ENCODE results near the gene SPOUT1. TPM values are rescaled to one million over a fixed set of nuclear protein-coding genes. Genes with fewer than 3 reads are reported as not detected.

Gene SPOUT1
- total RNA-seq, 1 donor from 2014 or later = 19.5 TPM

GRCh38 chr9:128808543-128808942, 21.1 kb downstream of the SPOUT1 start:
- Histone ChIP-seq H4K20me1 (ENCODE audit: insufficient read depth, low read length) (no peaks in the 10 kb centered on the region), H3K9me3 (ENCODE audit: insufficient read depth, low read depth, low read length) (no peaks in the 10 kb centered on the region), H2AFZ (ENCODE audit: low read depth, low read length) (no peak overlapping the region), H3K27me3 (ENCODE audit: insufficient read depth, low read length) (no peaks in the 10 kb centered on the region), H3K27ac (ENCODE audit: low read depth, low read length) (no peak overlapping the region), H3K79me2 (ENCODE audit: insufficient read depth, low read length) (no peaks in the 10 kb centered on the region), H3K4me1 (ENCODE audit: insufficient read depth, low read length) (no peaks in the 10 kb centered on the region), H3K4me2 (ENCODE audit: low read length) (no peak overlapping the region), H3K4me3 (ENCODE audit: insufficient read depth, low read depth, low read length) (no peak overlapping the region), H3K9ac (ENCODE audit: low read length) (no peak overlapping the region), H3K36me3 (ENCODE audit: insufficient read depth, low read length) (peaks cover 6% of the 10 kb centered on the region)
- TF ChIP-seq, protein P1, sequence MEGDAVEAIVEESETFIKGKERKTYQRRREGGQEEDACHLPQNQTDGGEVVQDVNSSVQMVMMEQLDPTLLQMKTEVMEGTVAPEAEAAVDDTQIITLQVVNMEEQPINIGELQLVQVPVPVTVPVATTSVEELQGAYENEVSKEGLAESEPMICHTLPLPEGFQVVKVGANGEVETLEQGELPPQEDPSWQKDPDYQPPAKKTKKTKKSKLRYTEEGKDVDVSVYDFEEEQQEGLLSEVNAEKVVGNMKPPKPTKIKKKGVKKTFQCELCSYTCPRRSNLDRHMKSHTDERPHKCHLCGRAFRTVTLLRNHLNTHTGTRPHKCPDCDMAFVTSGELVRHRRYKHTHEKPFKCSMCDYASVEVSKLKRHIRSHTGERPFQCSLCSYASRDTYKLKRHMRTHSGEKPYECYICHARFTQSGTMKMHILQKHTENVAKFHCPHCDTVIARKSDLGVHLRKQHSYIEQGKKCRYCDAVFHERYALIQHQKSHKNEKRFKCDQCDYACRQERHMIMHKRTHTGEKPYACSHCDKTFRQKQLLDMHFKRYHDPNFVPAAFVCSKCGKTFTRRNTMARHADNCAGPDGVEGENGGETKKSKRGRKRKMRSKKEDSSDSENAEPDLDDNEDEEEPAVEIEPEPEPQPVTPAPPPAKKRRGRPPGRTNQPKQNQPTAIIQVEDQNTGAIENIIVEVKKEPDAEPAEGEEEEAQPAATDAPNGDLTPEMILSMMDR (IDR thresholded peaks at IDR 0.05; ENCODE audit: insufficient read depth, low read depth, low read length) = no peak
- no peak for TF ChIP-seq EZH2 (IDR thresholded peaks at IDR 0.05; ENCODE audit: insufficient read depth, low read length)
- H3K9me3 Mint-ChIP-seq (ENCODE audit: unreplicated experiment) = no peaks in the 10 kb centered on the region
- no peaks in the 10 kb centered on the region for H3K4me1 Mint-ChIP-seq (ENCODE audit: low read depth, unreplicated experiment)
- H3K27ac Mint-ChIP-seq (ENCODE audit: unreplicated experiment) = no peak overlapping the region
- H3K36me3 Mint-ChIP-seq (ENCODE audit: low read depth, unreplicated experiment) = peaks cover 5% of the 10 kb centered on the region
- H3K27me3 Mint-ChIP-seq (ENCODE audit: low read depth, unreplicated experiment) = no peaks in the 10 kb centered on the region
- DNase-seq (ENCODE audit: low read depth) (no peak), FAIRE-seq (no peak)
- H3K4me3 Mint-ChIP-seq (ENCODE audit: unreplicated experiment) = no peak overlapping the region

DNA sequence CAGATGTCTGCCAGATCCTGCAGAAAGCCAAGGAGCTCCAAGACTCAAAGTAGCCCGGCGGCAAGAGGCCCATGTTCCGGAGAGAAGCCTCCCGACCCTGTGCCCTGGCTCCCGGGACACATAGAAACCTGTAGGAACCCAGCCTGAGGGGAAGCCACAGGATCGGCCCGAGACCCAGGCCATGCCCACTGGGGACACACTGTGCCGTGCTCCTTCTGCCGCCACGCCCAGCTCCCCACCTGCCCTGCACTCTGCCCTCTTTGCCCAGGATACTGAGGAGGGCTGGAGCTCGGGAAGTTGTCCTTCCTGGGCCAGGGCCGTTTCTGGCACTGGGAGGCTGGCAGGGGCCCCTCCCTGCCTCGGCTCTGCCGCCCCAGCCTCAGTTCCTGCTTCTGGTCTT, 21.8 kb downstream of the SPOUT1 start:
- H3K27me3 Mint-ChIP-seq (ENCODE audit: low read depth, unreplicated experiment) = no peaks in the 10 kb centered on the region
- H3K9me3 Mint-ChIP-seq (ENCODE audit: unreplicated experiment) = no peaks in the 10 kb centered on the region

GRCh38 chr9:128805661-128806060, 23.9 kb downstream of the SPOUT1 start:
- Histone ChIP-seq H2AFZ (ENCODE audit: low read depth, low read length) (no peak overlapping the region), H3K9me3 (ENCODE audit: insufficient read depth, low read depth, low read length) (no peaks in the 10 kb centered on the region), H3K4me1 (ENCODE audit: insufficient read depth, low read length) (no peaks in the 10 kb centered on the region), H3K27ac (ENCODE audit: low read depth, low read length) (no peak overlapping the region), H3K9ac (ENCODE audit: low read length) (no peak overlapping the region), H3K79me2 (ENCODE audit: insufficient read depth, low read length) (no peaks in the 10 kb centered on the region), H3K27me3 (ENCODE audit: insufficient read depth, low read length) (no peaks in the 10 kb centered on the region), H4K20me1 (ENCODE audit: insufficient read depth, low read length) (no peaks in the 10 kb centered on the region), H3K4me2 (ENCODE audit: low read length) (no peak overlapping the region), H3K4me3 (ENCODE audit: insufficient read depth, low read depth, low read length) (no peak overlapping the region), H3K36me3 (ENCODE audit: insufficient read depth, low read length) (peaks cover 13% of the 10 kb centered on the region)
- Mint-ChIP-seq H3K4me3 (ENCODE audit: unreplicated experiment) (no peak overlapping the region), H3K36me3 (ENCODE audit: low read depth, unreplicated experiment) (peaks cover 17% of the 10 kb centered on the region), H3K27ac (ENCODE audit: unreplicated experiment) (no peak overlapping the region), H3K4me1 (ENCODE audit: low read depth, unreplicated experiment) (no peaks in the 10 kb centered on the region), H3K27me3 (ENCODE audit: low read depth, unreplicated experiment) (no peaks in the 10 kb centered on the region), H3K9me3 (ENCODE audit: unreplicated experiment) (no peaks in the 10 kb centered on the region)
- no peak for DNase-seq (ENCODE audit: low read depth)
- no peak for TF ChIP-seq EZH2 (IDR thresholded peaks at IDR 0.05; ENCODE audit: insufficient read depth, low read length)
- TF ChIP-seq, protein P1 (IDR thresholded peaks at IDR 0.05; ENCODE audit: insufficient read depth, low read depth, low read length) = no peak
- FAIRE-seq = no peak

More for the DNA sequence above, 21.8 kb downstream of the SPOUT1 start:
- no peak overlapping the region for H2AFZ ChIP-seq (ENCODE audit: low read depth, low read length)
- Mint-ChIP-seq H3K36me3 (ENCODE audit: low read depth, unreplicated experiment) (peaks cover 7% of the 10 kb centered on the region), H3K4me3 (ENCODE audit: unreplicated experiment) (no peak overlapping the region), H3K4me1 (ENCODE audit: low read depth, unreplicated experiment) (no peaks in the 10 kb centered on the region), H3K27ac (ENCODE audit: unreplicated experiment) (no peak overlapping the region)
- no peaks in the 10 kb centered on the region for H3K79me2 ChIP-seq (ENCODE audit: insufficient read depth, low read length)
- no peaks in the 10 kb centered on the region for H3K9me3 ChIP-seq (ENCODE audit: insufficient read depth, low read depth, low read length)
- no peak overlapping the region for H3K9ac ChIP-seq (ENCODE audit: low read length)
- TF ChIP-seq EZH2 (IDR thresholded peaks at IDR 0.05; ENCODE audit: insufficient read depth, low read length) = no peak
- TF ChIP-seq, protein P1 (IDR thresholded peaks at IDR 0.05; ENCODE audit: insufficient read depth, low read depth, low read length) = no peak
- H3K4me1 ChIP-seq (ENCODE audit: insufficient read depth, low read length) = no peaks in the 10 kb centered on the region
- no peaks in the 10 kb centered on the region for H4K20me1 ChIP-seq (ENCODE audit: insufficient read depth, low read length)
- FAIRE-seq (no peak), DNase-seq (ENCODE audit: low read depth) (no peak)
- H3K4me3 ChIP-seq (ENCODE audit: insufficient read depth, low read depth, low read length) = no peak overlapping the region
- no peak overlapping the region for H3K4me2 ChIP-seq (ENCODE audit: low read length)
- H3K36me3 ChIP-seq (ENCODE audit: insufficient read depth, low read length) = peaks cover 12% of the 10 kb centered on the region
- no peak overlapping the region for H3K27ac ChIP-seq (ENCODE audit: low read depth, low read length)
- no peaks in the 10 kb centered on the region for H3K27me3 ChIP-seq (ENCODE audit: insufficient read depth, low read length)

Data from astrocyte (in vitro differentiated cells and primary cell).